Spleen (tissue), 7 donors: ENCODE measurements around the gene EBF4.

ENCODE experiments used
- POLR2A ChIP-seq, 3 donors: fragments of 450-650 bp; IDR thresholded peaks; one replicate each; pipeline ENCODE4 v1.5.1; 2017; ENCODE audit warnings: antibody characterized with exemption in 3 of 3, mild to moderate bottlenecking in 1 of 3
- TF ChIP-seq, protein P1 (sequence below), 11 experiments: fragments of 200-600 bp in 7 of 11; fragments of 450-650 bp in 4 of 11; sonication (generic) in 4 of 11; IDR thresholded peaks in 8 of 11; conservative IDR thresholded peaks in 3 of 11; 1 replicate in 7 of 11; 2 replicates in 4 of 11; pipeline versions ENCODE4 v1.4.0 to v1.8.0; 2016 to 2021; ENCODE audit warnings: antibody characterized with exemption in 11 of 11, inconsistent platforms in 4 of 11, mild to moderate bottlenecking in 1 of 11
- donor health status: DM: no; HTN: no; CAD: no; lungs with moderate emphysema.
- donor health status: DM: no; HTN: no; CAD: no.
- donor health status: DM: no; HTN: no; CAD: no.

DNA sequence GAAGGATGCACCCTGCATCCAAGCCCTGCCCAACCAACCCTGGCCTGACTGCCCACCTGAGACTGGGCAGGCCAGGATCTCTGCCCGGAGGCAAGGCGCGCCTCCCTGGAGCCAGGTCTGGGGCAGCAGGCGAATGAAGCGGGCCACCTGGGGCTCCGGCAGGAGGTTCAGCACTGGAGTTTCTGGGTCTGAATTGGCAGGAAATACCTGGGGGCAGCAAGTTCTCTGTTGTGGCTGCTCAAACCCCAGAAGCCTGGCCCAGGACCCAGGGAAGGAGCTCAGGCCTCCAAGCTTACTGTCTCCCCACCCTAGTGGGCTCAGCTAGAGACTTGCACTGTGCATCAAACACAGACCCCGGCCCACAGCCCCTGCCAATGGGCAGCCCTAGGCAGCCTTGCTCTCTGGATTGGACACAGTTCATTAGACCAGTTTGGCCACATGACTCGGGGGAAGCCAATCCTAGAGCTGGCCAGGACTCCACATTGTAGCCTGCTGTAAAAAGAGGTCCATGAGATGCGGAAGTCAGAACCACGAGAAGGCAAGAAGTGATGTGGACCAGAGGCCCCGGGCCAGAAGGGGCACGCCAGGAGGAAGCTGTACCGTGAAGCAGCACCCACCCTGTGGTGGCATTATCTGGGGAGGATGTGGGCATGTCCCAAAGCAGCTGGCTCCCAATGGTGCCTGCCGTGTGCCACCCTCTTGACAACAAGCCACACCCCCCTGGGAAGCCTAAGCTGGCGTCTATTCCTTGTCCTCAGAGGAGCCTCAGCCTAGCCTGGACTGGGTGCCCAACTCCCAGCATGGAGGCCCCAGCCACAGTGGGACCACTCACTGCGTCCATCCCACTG lies 104.8 kb downstream of the EBF4 start:
- TF ChIP-seq, protein P1, sequence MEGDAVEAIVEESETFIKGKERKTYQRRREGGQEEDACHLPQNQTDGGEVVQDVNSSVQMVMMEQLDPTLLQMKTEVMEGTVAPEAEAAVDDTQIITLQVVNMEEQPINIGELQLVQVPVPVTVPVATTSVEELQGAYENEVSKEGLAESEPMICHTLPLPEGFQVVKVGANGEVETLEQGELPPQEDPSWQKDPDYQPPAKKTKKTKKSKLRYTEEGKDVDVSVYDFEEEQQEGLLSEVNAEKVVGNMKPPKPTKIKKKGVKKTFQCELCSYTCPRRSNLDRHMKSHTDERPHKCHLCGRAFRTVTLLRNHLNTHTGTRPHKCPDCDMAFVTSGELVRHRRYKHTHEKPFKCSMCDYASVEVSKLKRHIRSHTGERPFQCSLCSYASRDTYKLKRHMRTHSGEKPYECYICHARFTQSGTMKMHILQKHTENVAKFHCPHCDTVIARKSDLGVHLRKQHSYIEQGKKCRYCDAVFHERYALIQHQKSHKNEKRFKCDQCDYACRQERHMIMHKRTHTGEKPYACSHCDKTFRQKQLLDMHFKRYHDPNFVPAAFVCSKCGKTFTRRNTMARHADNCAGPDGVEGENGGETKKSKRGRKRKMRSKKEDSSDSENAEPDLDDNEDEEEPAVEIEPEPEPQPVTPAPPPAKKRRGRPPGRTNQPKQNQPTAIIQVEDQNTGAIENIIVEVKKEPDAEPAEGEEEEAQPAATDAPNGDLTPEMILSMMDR (IDR thresholded peaks at IDR 0.05 in 8 of 11, conservative IDR thresholded peaks at IDR 0.05 in 3 of 11), result no peak
- no peak for TF ChIP-seq POLR2A (IDR thresholded peaks at IDR 0.05)
